NAMALWA (cell line): ENCODE data around the gene TBC1D24.
"Not testable (repeated sequence)": the region's sequence is repeated elsewhere in the genome, so short reads cannot be mapped to it uniquely, and the experiment has no call there.

ENCODE experiments used
- DNase-seq: peaks from one replicate; pipeline ENCODE4 v3.0.0-alpha.2; 2015; ENCODE audit warnings: low spot score

Gene TBC1D24

GRCh38 chr16:2474877-2475412 lies at the start of gene TBC1D24:
TSS of gene TBC1D24 (plus strand) at chr16:2475127. CDS start at chr16:2496149, 21,022 bp downstream.
- peak; percentile 89 for DNase-seq

GRCh38 chr16:2425825-2426430 lies 49.0 kb upstream of the TBC1D24 start:
- no peak for DNase-seq

- no peak for DNase-seq
Measured at GRCh38 chr16:2426941-2427361, 48.0 kb upstream of the TBC1D24 start.

- no peak for DNase-seq
Measured at GRCh38 chr16:2427526-2427925, 47.4 kb upstream of the TBC1D24 start.

- DNase-seq: no peak
Measured at GRCh38 chr16:2428051-2428783, 46.7 kb upstream of the TBC1D24 start.

GRCh38 chr16:2428784-2429033 lies 46.2 kb upstream of the TBC1D24 start:
- DNase-seq: no peak

- peak; percentile 96 for DNase-seq
Measured at GRCh38 chr16:2429034-2429770, 45.7 kb upstream of the TBC1D24 start, which contains the start of gene CCNF. TSS of gene CCNF (plus strand) at chr16:2429447. CDS start at chr16:2429482, 35 bp downstream.

GRCh38 chr16:2429771-2430663 lies 44.9 kb upstream of the TBC1D24 start:
- peak; percentile 70 for DNase-seq

GRCh38 chr16:2432286-2432685 lies 42.6 kb upstream of the TBC1D24 start:
- DNase-seq: no peak

- DNase-seq: no peak
Measured at GRCh38 chr16:2432801-2433505, 42.0 kb upstream of the TBC1D24 start.

GRCh38 chr16:2435236-2435635 lies 39.7 kb upstream of the TBC1D24 start:
- DNase-seq: not testable (repeated sequence)

- DNase-seq: no peak
Measured at GRCh38 chr16:2436110-2436509, 38.8 kb upstream of the TBC1D24 start.

GRCh38 chr16:2437032-2437790 lies 37.7 kb upstream of the TBC1D24 start:
- DNase-seq: no peak

GRCh38 chr16:2438121-2438520 lies 36.8 kb upstream of the TBC1D24 start:
- DNase-seq: no peak

GRCh38 chr16:2439598-2439997 lies 35.3 kb upstream of the TBC1D24 start:
- DNase-seq: no peak

GRCh38 chr16:2441143-2441804 lies 33.7 kb upstream of the TBC1D24 start:
- DNase-seq: not testable (repeated sequence)

GRCh38 chr16:2443555-2443954 lies 31.4 kb upstream of the TBC1D24 start:
- DNase-seq: no peak

GRCh38 chr16:2447920-2448583 lies 26.9 kb upstream of the TBC1D24 start:
- no peak for DNase-seq

GRCh38 chr16:2449118-2449517 lies 25.8 kb upstream of the TBC1D24 start:
- no peak for DNase-seq
